K562 (cell line): Measurements from ENCODE around the gene DNAJC6. TPM values are rescaled to one million over a fixed set of nuclear protein-coding genes. Genes with fewer than 3 reads are reported as not detected.

ENCODE experiments used
- DDX20 ChIP-seq: fragments of 450-650 bp; IDR thresholded peaks from 2 replicates; pipeline ENCODE4 v1.6.1; 2016; ENCODE audit warnings: missing genetic modification characterization, low read depth, mild to moderate bottlenecking, missing compliant biosample characterization, moderate library complexity
- EP300 ChIP-seq: IDR thresholded peaks from 2 replicates; pipeline ENCODE4 v1.6.1; 2012; ENCODE audit warnings: low read length, improper control_type of control experiment
- GABPB2 ChIP-seq: fragments of 250-450 bp; sonication (Bioruptor Pico); conservative IDR thresholded peaks from 2 replicates; pipeline ENCODE4 v1.5.1; 2021; ENCODE audit warnings: mild to moderate bottlenecking
- HDAC1 ChIP-seq, 2 experiments: fragments of 450-650 bp; IDR thresholded peaks; 2 replicates each; pipeline ENCODE4 v1.6.1; 2016 to 2017; ENCODE audit warnings: inconsistent platforms in 1 of 2, mild to moderate bottlenecking in 1 of 2, moderate library complexity in 1 of 2
- LARP7 ChIP-seq: fragments of 450-650 bp; IDR thresholded peaks from 2 replicates; pipeline ENCODE4 v1.6.1; 2016
- MEIS2 ChIP-seq: fragments of 450-650 bp; IDR thresholded peaks from 2 replicates; pipeline ENCODE4 v1.6.1; 2014; ENCODE audit warnings: mild to moderate bottlenecking; ENCODE audit not compliant: partially characterized antibody
- NFATC3 ChIP-seq: fragments of 450-650 bp; IDR thresholded peaks from 2 replicates; pipeline ENCODE4 v1.6.1; 2017; ENCODE audit warnings: mild to moderate bottlenecking
- RB1 ChIP-seq: fragments of 450-650 bp; IDR thresholded peaks from 2 replicates; pipeline ENCODE4 v1.6.1; 2017; ENCODE audit warnings: low read depth, mild to moderate bottlenecking
- RFX5 ChIP-seq: IDR thresholded peaks from 2 replicates; pipeline ENCODE4 v1.6.1; 2011; ENCODE audit warnings: low read depth, mild to moderate bottlenecking, improper control_type of control experiment, low read length
- RHOXF2B ChIP-seq: fragments of 250-450 bp; sonication (Bioruptor Pico); conservative IDR thresholded peaks from 2 replicates; pipeline ENCODE4 v1.5.1; 2021
- RUNX1 ChIP-seq: sonication (generic); IDR thresholded peaks from 2 replicates; pipeline ENCODE4 v1.6.1; 2016; ENCODE audit warnings: antibody characterized with exemption, low read depth
- SIX5 ChIP-seq, 2 experiments: IDR thresholded peaks; 2 replicates each; pipeline ENCODE4 v1.6.1; 2011; ENCODE audit warnings: low read length in 2 of 2, borderline replicate concordance in 1 of 2, low read depth in 1 of 2, mild to moderate bottlenecking in 1 of 2, moderate library complexity in 1 of 2; ENCODE audit not compliant: insufficient read depth in 1 of 2
- UBTF ChIP-seq, 2 experiments: IDR thresholded peaks; 2 replicates each; pipeline ENCODE4 v1.6.1; 2012; ENCODE audit warnings: improper control_type of control experiment in 2 of 2, low read depth in 2 of 2, low read length in 2 of 2, borderline replicate concordance in 1 of 2
- ZC3H4 ChIP-seq: sonication (generic); formaldehyde crosslinking; IDR thresholded peaks from 2 replicates; pipeline ENCODE4 v1.9.0; 2021; ENCODE audit warnings: missing genetic modification reagents, borderline replicate concordance
- ZMIZ1 ChIP-seq, 2 experiments: fragments of 150-350 bp in 1 of 2; IDR thresholded peaks; 2 replicates each; pipeline ENCODE4 v1.6.1; 2012 to 2016; ENCODE audit warnings: low read depth in 2 of 2, low read length in 2 of 2, mild to moderate bottlenecking in 1 of 2, moderate library complexity in 1 of 2
- ZNF436 ChIP-seq: fragments of 250-450, 450-650 bp; sonication (Bioruptor Pico); formaldehyde crosslinking; IDR thresholded peaks from 2 replicates; pipeline ENCODE4 v1.7.0; 2020; ENCODE audit warnings: mild to moderate bottlenecking
- ZNF583 ChIP-seq: fragments of 250-450 bp; sonication (Bioruptor Pico); IDR thresholded peaks from 2 replicates; pipeline ENCODE4 v1.4.0; 2020
- polyA plus RNA-seq, 8 experiments: library from polyadenylated mRNA; depleted of rRNA in 4 of 8; stranded (reverse) in 5 of 8; unstranded in 3 of 8; fragments of >200 nt; fragmentation: Nextera tagmentation in 2 of 8; fragmentation: Illumina TruSeq in 1 of 8; extraction: Ambion mirVana in 2 of 8; extraction: Trizol in 1 of 8; gene quantifications; 2 replicates each; pipeline versions ENCODE4 v1.2.1 to v1.2.3, GENCODE V29; 2011 to 2014; ENCODE audit warnings: inconsistent platforms in 1 of 8, missing spikeins in 1 of 8
- total RNA-seq, 7 experiments: library from RNA; depleted of rRNA in 6 of 7; stranded (reverse); fragments of >200 nt in 6 of 7; fragmentation: Illumina TruSeq in 2 of 7; extraction: Trizol in 2 of 7; gene quantifications; 2 replicates each; pipeline versions ENCODE4 v1.2.1 to v1.2.3, GENCODE V29; 2011 to 2021; ENCODE audit warnings: low replicate concordance in 1 of 7
- TF ChIP-seq, protein P1 (sequence below): fragments of 450-650 bp; formaldehyde crosslinking; IDR thresholded peaks from 2 replicates; pipeline ENCODE4 v1.4.0; 2020; ENCODE audit warnings: mild to moderate bottlenecking, moderate library complexity

The DNAJC6 gene
- total and polyA plus RNA-seq, 9 of the 15 experiments (the other 6 are each of a cell fraction or from before 2014, with no cell fraction given), result 6.7 to 78.7 (median 28.0) TPM

GRCh38 chr1:65419681-65420589, 110.6 kb downstream of the DNAJC6 start (continued):
- TF ChIP-seq, protein P1, sequence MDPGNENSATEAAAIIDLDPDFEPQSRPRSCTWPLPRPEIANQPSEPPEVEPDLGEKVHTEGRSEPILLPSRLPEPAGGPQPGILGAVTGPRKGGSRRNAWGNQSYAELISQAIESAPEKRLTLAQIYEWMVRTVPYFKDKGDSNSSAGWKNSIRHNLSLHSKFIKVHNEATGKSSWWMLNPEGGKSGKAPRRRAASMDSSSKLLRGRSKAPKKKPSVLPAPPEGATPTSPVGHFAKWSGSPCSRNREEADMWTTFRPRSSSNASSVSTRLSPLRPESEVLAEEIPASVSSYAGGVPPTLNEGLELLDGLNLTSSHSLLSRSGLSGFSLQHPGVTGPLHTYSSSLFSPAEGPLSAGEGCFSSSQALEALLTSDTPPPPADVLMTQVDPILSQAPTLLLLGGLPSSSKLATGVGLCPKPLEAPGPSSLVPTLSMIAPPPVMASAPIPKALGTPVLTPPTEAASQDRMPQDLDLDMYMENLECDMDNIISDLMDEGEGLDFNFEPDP (CRISPR knock-in tag), result no peak
- TF ChIP-seq EP300 (no peak), LARP7 (no peak), ZMIZ1 (IDR thresholded peaks at IDR 0.05; ENCODE audit: low read depth in 2 of 2, low read length in 2 of 2) (no peak), RHOXF2B (CRISPR knock-in tag) (no peak), ZNF583 (CRISPR knock-in tag) (no peak), RFX5 (no peak), NFATC3 (no peak), MEIS2 (no peak), ZNF436 (CRISPR knock-in tag) (no peak), HDAC1 (IDR thresholded peaks at IDR 0.05) (peak in 1 of 2 experiments; percentile 78; a peak in 2 of 4 replicates), DDX20 (no peak), RUNX1 (no peak), RB1 (no peak), SIX5 (IDR thresholded peaks at IDR 0.05; ENCODE audit: borderline replicate concordance in 1 of 2, insufficient read depth in 1 of 2, low read depth in 1 of 2, low read length in 2 of 2) (no peak), UBTF (IDR thresholded peaks at IDR 0.05; ENCODE audit: borderline replicate concordance in 1 of 2, low read depth in 2 of 2, low read length in 2 of 2) (peak in 1 of 2 experiments; percentile 67; a peak in 1 of 4 replicates), GABPB2 (CRISPR knock-in tag) (no peak), ZC3H4 (no peak)
